HEK293 (cell line): ENCODE results near the gene NXN.

ENCODE experiments used
- BCL6B ChIP-seq: fragments of 450-650 bp; formaldehyde crosslinking; IDR thresholded peaks from 2 replicates; pipeline ENCODE4 v1.5.1; 2017; ENCODE audit warnings: missing biosample characterization, missing genetic modification characterization
- EGR2 ChIP-seq: fragments of 450-650 bp; formaldehyde crosslinking; IDR thresholded peaks from 2 replicates; pipeline ENCODE4 v1.5.1; 2016; ENCODE audit warnings: low read depth, missing biosample characterization, missing genetic modification characterization
- FEZF1 ChIP-seq: fragments of 450-650 bp; formaldehyde crosslinking; IDR thresholded peaks from 2 replicates; pipeline ENCODE4 v1.5.1; 2016; ENCODE audit warnings: missing biosample characterization, missing genetic modification characterization
- GLIS1 ChIP-seq: fragments of 450-650 bp; formaldehyde crosslinking; IDR thresholded peaks from 2 replicates; pipeline ENCODE4 v1.5.1; 2016; ENCODE audit warnings: missing biosample characterization, missing genetic modification characterization
- HOXA7 ChIP-seq: sonication (generic); formaldehyde crosslinking; IDR thresholded peaks from 2 replicates; pipeline ENCODE4 v1.8.1; 2022; ENCODE audit warnings: missing genetic modification reagents, borderline replicate concordance
- PRDM2 ChIP-seq: fragments of 450-650 bp; formaldehyde crosslinking; IDR thresholded peaks from 2 replicates; pipeline ENCODE4 v1.5.1; 2016; ENCODE audit warnings: missing biosample characterization, missing genetic modification characterization, borderline replicate concordance
- SCRT2 ChIP-seq: fragments of 450-650 bp; formaldehyde crosslinking; IDR thresholded peaks from 2 replicates; pipeline ENCODE4 v1.5.1; 2016; ENCODE audit warnings: missing biosample characterization, missing genetic modification characterization
- ZBTB17 ChIP-seq: fragments of 450-650 bp; formaldehyde crosslinking; IDR thresholded peaks from 2 replicates; pipeline ENCODE4 v1.5.1; 2016; ENCODE audit warnings: missing biosample characterization, missing genetic modification characterization
- ZBTB49 ChIP-seq: fragments of 450-650 bp; formaldehyde crosslinking; IDR thresholded peaks from 2 replicates; pipeline ENCODE4 v1.5.1; 2016; ENCODE audit warnings: missing biosample characterization, missing genetic modification characterization, low read depth
- ZNF138 ChIP-seq: fragments of 450-650 bp; formaldehyde crosslinking; IDR thresholded peaks from 2 replicates; pipeline ENCODE4 v1.5.1; 2016; ENCODE audit warnings: missing biosample characterization, missing genetic modification characterization, borderline replicate concordance
- ZNF174 ChIP-seq: fragments of 450-650 bp; formaldehyde crosslinking; IDR thresholded peaks from 2 replicates; pipeline ENCODE4 v1.5.0; 2017; ENCODE audit warnings: missing biosample characterization, mild to moderate bottlenecking, missing genetic modification characterization
- ZNF184 ChIP-seq: fragments of 450-650 bp; IDR thresholded peaks from 2 replicates; pipeline ENCODE4 v1.5.1; 2018; ENCODE audit warnings: missing biosample characterization, mild to moderate bottlenecking, missing genetic modification characterization
- ZNF221 ChIP-seq: fragments of 450-650 bp; formaldehyde crosslinking; IDR thresholded peaks from 2 replicates; pipeline ENCODE4 v1.5.1; 2017; ENCODE audit warnings: missing biosample characterization, missing genetic modification characterization, borderline replicate concordance
- ZNF223 ChIP-seq: fragments of 450-650 bp; formaldehyde crosslinking; IDR thresholded peaks from 2 replicates; pipeline ENCODE4 v1.5.1; 2016; ENCODE audit warnings: missing biosample characterization, missing genetic modification characterization
- ZNF239 ChIP-seq: fragments of 450-650 bp; formaldehyde crosslinking; IDR thresholded peaks from 2 replicates; pipeline ENCODE4 v1.5.1; 2016; ENCODE audit warnings: missing biosample characterization, missing genetic modification characterization
- ZNF266 ChIP-seq: fragments of 450-650 bp; formaldehyde crosslinking; IDR thresholded peaks from 2 replicates; pipeline ENCODE4 v1.5.1; 2016; ENCODE audit warnings: missing biosample characterization, missing genetic modification characterization, low read depth
- ZNF280C ChIP-seq: fragments of 450-650 bp; formaldehyde crosslinking; IDR thresholded peaks from 2 replicates; pipeline ENCODE4 v1.5.1; 2016; ENCODE audit warnings: missing biosample characterization, missing genetic modification characterization
- ZNF366 ChIP-seq: fragments of 450-650 bp; formaldehyde crosslinking; conservative IDR thresholded peaks from 2 replicates; pipeline ENCODE4 v1.5.1; 2016; ENCODE audit warnings: missing biosample characterization, missing genetic modification characterization
- ZNF426 ChIP-seq: fragments of 450-650 bp; formaldehyde crosslinking; IDR thresholded peaks from 2 replicates; pipeline ENCODE4 v1.5.1; 2017; ENCODE audit warnings: missing biosample characterization, missing genetic modification characterization, mild to moderate bottlenecking, inconsistent platforms, moderate library complexity
- ZNF449 ChIP-seq: fragments of 450-650 bp; formaldehyde crosslinking; IDR thresholded peaks from 2 replicates; pipeline ENCODE4 v1.5.1; 2017; ENCODE audit warnings: missing biosample characterization, mild to moderate bottlenecking, missing genetic modification characterization, moderate library complexity
- ZNF521 ChIP-seq: fragments of 450-650 bp; formaldehyde crosslinking; IDR thresholded peaks from 2 replicates; pipeline ENCODE4 v1.5.1; 2017; ENCODE audit warnings: missing biosample characterization, mild to moderate bottlenecking, missing genetic modification characterization
- ZNF544 ChIP-seq: fragments of 450-650 bp; formaldehyde crosslinking; IDR thresholded peaks from 2 replicates; pipeline ENCODE4 v1.5.0; 2017; ENCODE audit warnings: missing biosample characterization, missing genetic modification characterization
- ZNF610 ChIP-seq: fragments of 450-650 bp; formaldehyde crosslinking; IDR thresholded peaks from 2 replicates; pipeline ENCODE4 v1.5.1; 2016; ENCODE audit warnings: missing biosample characterization, missing genetic modification characterization, borderline replicate concordance
- ZNF792 ChIP-seq: fragments of 450-650 bp; formaldehyde crosslinking; IDR thresholded peaks from 2 replicates; pipeline ENCODE4 v1.5.1; 2016; ENCODE audit warnings: missing biosample characterization, missing genetic modification characterization
- ZSCAN16 ChIP-seq: fragments of 450-650 bp; formaldehyde crosslinking; IDR thresholded peaks from 2 replicates; pipeline ENCODE4 v1.5.1; 2016; ENCODE audit warnings: missing biosample characterization, missing genetic modification characterization

Gene NXN

GRCh38 chr17:996554-997344 lies 17.2 kb upstream of the NXN start, which contains the start of gene TIMM22 (continued):
- TF ChIP-seq ZNF280C (tag by site-specific recombination), result no peak
- TF ChIP-seq ZBTB49 (tag by site-specific recombination), result no peak
- peak; percentile 56; the same call in 1 of the 2 replicates for TF ChIP-seq ZNF449
- TF ChIP-seq GLIS1 (tag by site-specific recombination), result no peak; the same call in 1 of the 2 replicates
- no peak for TF ChIP-seq SCRT2
- TF ChIP-seq ZNF174, result no peak
- no peak for TF ChIP-seq ZNF266
- no peak for TF ChIP-seq FEZF1 (tag by site-specific recombination)
- no peak for TF ChIP-seq ZSCAN16 (tag by site-specific recombination)
- no peak for TF ChIP-seq ZNF138
- no peak for TF ChIP-seq ZNF221
- TF ChIP-seq HOXA7 (CRISPR knock-in tag), result no peak
- TF ChIP-seq ZNF521 (tag by site-specific recombination), result no peak
- peak; percentile 72 for TF ChIP-seq ZNF610 (tag by site-specific recombination)
- TF ChIP-seq ZNF184, result no peak
- peak; percentile 57; the same call in 1 of the 2 replicates for TF ChIP-seq ZNF366
- TF ChIP-seq PRDM2 (tag by site-specific recombination), result no peak; the same call in 1 of the 2 replicates
- TF ChIP-seq BCL6B, result peak; percentile 24; the same call in 1 of the 2 replicates
- TF ChIP-seq ZNF239 (tag by site-specific recombination), result no peak
- no peak for TF ChIP-seq ZNF544 (tag by site-specific recombination)
- peak; percentile 86 for TF ChIP-seq EGR2
- TF ChIP-seq ZNF792, result no peak
- peak; percentile 96 for TF ChIP-seq ZBTB17 (tag by site-specific recombination)
- no peak for TF ChIP-seq ZNF223 (tag by site-specific recombination)
- TF ChIP-seq ZNF426, result no peak
